Stimulated activated CD8-positive, alpha-beta memory T cell treated with anti-CD3 and anti-CD28 coated beads, Interleukin-12 subunit alpha, Interleukin-12 subunit beta, amount 100 ng/mL, for 4 hours (primary cell): ENCODE results near the gene STOML1.
"Not testable (repeated sequence)": the region's sequence is repeated elsewhere in the genome, so short reads cannot be mapped to it uniquely, and the experiment has no call there.

Experiments
- DNase-seq: peaks from one replicate; pipeline ENCODE4 v3.0.0-alpha.2; 2020; ENCODE audit warnings: low read depth

The STOML1 gene

GRCh38 chr15:73960472-73961070 is 31.5 kb downstream of the STOML1 start:
- DNase-seq: not testable (repeated sequence)

- no peak for DNase-seq
Measured at GRCh38 chr15:73959801-73960200, 32.3 kb downstream of the STOML1 start.

- no peak for DNase-seq
Measured at GRCh38 chr15:73959012-73959581, 33.0 kb downstream of the STOML1 start.

GRCh38 chr15:73957785-73958184 is 34.3 kb downstream of the STOML1 start:
- no peak for DNase-seq

- DNase-seq: no peak
Measured at GRCh38 chr15:73957276-73957675, 34.8 kb downstream of the STOML1 start.

- no peak for DNase-seq
Measured at GRCh38 chr15:73956743-73957135, 35.4 kb downstream of the STOML1 start.

GRCh38 chr15:73955861-73956742 is 36.0 kb downstream of the STOML1 start:
- DNase-seq: no peak

- no peak for DNase-seq
Measured at GRCh38 chr15:73955326-73955725, 36.8 kb downstream of the STOML1 start.

GRCh38 chr15:73954188-73955145 is 37.6 kb downstream of the STOML1 start:
- no peak for DNase-seq

- no peak for DNase-seq
Measured at GRCh38 chr15:73952913-73953750, 39.0 kb downstream of the STOML1 start.

- no peak for DNase-seq
Measured at GRCh38 chr15:73952171-73952912, 39.8 kb downstream of the STOML1 start.

- DNase-seq: no peak
Measured at GRCh38 chr15:73951601-73952000, 40.5 kb downstream of the STOML1 start.

- peak; percentile 49 for DNase-seq
Measured at GRCh38 chr15:73950831-73951561, 41.1 kb downstream of the STOML1 start.

GRCh38 chr15:73950479-73950830 is 41.6 kb downstream of the STOML1 start:
- no peak for DNase-seq

GRCh38 chr15:73949496-73949895 is 42.6 kb downstream of the STOML1 start:
- DNase-seq: no peak

- DNase-seq: no peak
Measured at GRCh38 chr15:73948982-73949381, 43.1 kb downstream of the STOML1 start.

- DNase-seq: no peak
Measured at GRCh38 chr15:73948396-73948795, 43.7 kb downstream of the STOML1 start.

GRCh38 chr15:73947651-73948050 is 44.4 kb downstream of the STOML1 start:
- DNase-seq: no peak

- no peak for DNase-seq
Measured at GRCh38 chr15:73946795-73947370, 45.2 kb downstream of the STOML1 start.
